Kidney epithelial cell (primary cell): Measurements from ENCODE around the gene TUSC2. TPM values are rescaled to one million over a fixed set of nuclear protein-coding genes. Genes with fewer than 3 reads are reported as not detected.

Experiments used
- DNase-seq: peaks from one replicate; pipeline ENCODE4 v3.0.0-alpha.2; 2010; ENCODE audit warnings: low read depth
- H3K27me3 ChIP-seq: 2 replicates; pipeline ENCODE4 v1.6.0; 2011; ENCODE audit warnings: low read length; ENCODE audit not compliant: control insufficient read depth, insufficient read depth
- H3K36me3 ChIP-seq: 2 replicates; pipeline ENCODE4 v1.5.1; 2011; ENCODE audit warnings: low read length; ENCODE audit not compliant: control insufficient read depth, insufficient read depth
- H3K4me3 ChIP-seq: 2 replicates; pipeline ENCODE4 v1.5.1; 2011; ENCODE audit warnings: low read depth, mild to moderate bottlenecking, control low read depth, low read length
- CTCF ChIP-seq: IDR thresholded peaks from 2 replicates; pipeline ENCODE4 v1.5.1; 2011; ENCODE audit warnings: mild to moderate bottlenecking, moderate library complexity, low read length, control low read depth, inconsistent platforms; ENCODE audit not compliant: insufficient read depth, poor library complexity, severe bottlenecking
- total RNA-seq: library from RNA; depleted of rRNA; stranded (reverse); fragments of >200 nt; gene quantifications from 2 replicates; pipeline ENCODE4 v1.2.3, GENCODE V29; 2015

TUSC2 gene
- total RNA-seq, 1 donor from 2014 or later, result 58.3 TPM

GRCh38 chr3:50336452-50337174 lies 8.6 kb upstream of the TUSC2 start:
- no peak for TF ChIP-seq CTCF
- peak overlapping the region; percentile 74 for H3K4me3 ChIP-seq
- H3K36me3 ChIP-seq, result no peaks in the 10 kb centered on the region
- no peak for DNase-seq
- peaks cover 11% of the 10 kb centered on the region for H3K27me3 ChIP-seq

GRCh38 chr3:50334339-50335075 lies 6.5 kb upstream of the TUSC2 start:
- DNase-seq, result no peak
- peaks cover 1% of the 10 kb centered on the region for H3K36me3 ChIP-seq
- no peak overlapping the region for H3K4me3 ChIP-seq
- no peak for TF ChIP-seq CTCF
- H3K27me3 ChIP-seq, result no peaks in the 10 kb centered on the region

- Histone ChIP-seq H3K27me3 (no peaks in the 10 kb centered on the region), H3K4me3 (no peak overlapping the region), H3K36me3 (peaks cover 1% of the 10 kb centered on the region)
- no peak for TF ChIP-seq CTCF
- no peak for DNase-seq
Measured at GRCh38 chr3:50333744-50334328, 5.8 kb upstream of the TUSC2 start.

- TF ChIP-seq CTCF, result no peak
- Histone ChIP-seq H3K36me3 (peaks cover 1% of the 10 kb centered on the region), H3K4me3 (no peak overlapping the region), H3K27me3 (no peaks in the 10 kb centered on the region)
- no peak for DNase-seq
Measured at GRCh38 chr3:50331364-50331907, 3.4 kb upstream of the TUSC2 start.

GRCh38 chr3:50330330-50330729 lies 2.3 kb upstream of the TUSC2 start:
- Histone ChIP-seq H3K27me3 (no peaks in the 10 kb centered on the region), H3K36me3 (peaks cover 1% of the 10 kb centered on the region), H3K4me3 (no peak overlapping the region)
- DNase-seq, result no peak
- no peak for TF ChIP-seq CTCF
